ENCODE data around the gene CYTH2.
A peak's percentile ranks its signal among the peaks of the same experiment; 100 is the strongest.
"Not testable (repeated sequence)": the region's sequence is repeated elsewhere in the genome, so short reads cannot be mapped to it uniquely, and the experiment has no call there.

The CYTH2 gene

DNA sequence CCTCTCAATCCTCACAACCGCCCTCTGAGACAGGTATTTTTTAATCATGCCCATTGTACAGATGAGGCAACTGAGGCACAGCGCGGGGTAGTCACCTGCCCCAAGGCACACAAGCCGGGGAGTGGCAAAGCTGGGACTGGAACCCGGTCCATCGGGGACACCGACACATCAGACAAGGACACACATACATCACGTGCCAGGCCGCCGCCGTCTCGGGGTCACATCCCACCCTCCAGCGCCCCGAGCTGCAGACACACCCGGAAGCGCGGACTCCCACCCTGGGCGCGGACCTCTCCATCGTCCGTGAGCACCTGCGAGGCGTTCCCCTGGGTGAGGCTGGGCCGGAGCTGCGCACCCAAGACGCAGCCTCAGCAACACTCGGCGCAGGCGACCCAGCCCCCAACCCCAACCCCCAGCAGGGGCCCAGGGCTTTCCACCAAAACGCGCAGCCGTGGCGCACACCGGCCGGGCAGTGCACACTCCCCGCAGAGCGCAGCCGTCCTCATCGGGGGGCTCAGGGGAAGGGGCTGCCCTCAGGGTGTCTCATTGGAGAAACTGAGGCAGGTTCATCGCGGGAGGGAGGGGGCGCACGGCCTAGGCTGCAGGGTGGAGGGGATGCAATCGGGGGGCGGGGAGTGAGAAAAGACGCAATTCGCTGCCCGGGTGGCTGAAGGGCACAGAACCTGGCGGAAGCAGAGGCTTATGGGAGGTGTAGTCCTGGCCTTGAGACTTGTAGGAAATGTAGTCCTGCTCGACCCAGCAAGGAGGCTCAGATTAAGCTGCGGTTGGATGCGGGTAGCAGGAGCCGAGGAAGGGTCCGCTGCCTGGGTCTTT is 44.3 kb downstream of the CYTH2 start:
- peak; percentile 55 for DNase-seq

DNA sequence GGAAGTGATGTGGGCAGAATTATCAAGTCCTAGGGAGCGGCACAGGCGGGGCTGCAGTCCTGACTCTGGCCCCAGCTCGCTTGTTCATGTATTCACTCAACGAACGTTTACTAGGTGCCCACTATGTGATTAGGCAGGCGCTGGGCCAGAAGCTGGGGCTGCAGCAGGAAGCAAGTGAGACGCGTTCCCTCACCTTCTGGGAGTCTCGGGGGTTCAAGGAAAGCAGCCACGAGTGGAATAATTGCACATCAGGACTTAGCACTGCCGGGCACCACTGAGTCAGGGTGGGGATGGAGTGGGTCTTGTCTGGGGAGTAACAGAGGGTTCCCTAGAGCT is 44.9 kb downstream of the CYTH2 start:
- DNase-seq: no peak

DNA sequence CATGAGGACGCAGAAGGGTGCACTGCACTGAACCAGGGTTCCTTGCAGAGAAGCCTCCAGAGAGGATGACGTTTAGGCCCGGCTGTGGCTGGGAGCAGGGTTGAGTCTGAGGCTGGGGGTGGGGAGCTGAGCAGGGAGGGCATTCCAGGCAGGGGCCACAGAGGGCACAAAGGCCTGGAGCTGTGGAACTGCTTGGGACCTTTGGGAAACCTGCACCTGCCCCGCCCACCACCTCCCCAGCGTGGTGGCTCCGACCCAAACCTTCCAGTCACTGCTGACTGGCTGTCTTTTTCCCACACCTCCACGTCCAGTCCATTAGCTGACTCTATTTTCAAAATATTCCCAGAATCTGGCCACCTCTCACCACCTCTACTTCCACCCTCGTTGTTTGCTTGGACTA is 47.4 kb downstream of the CYTH2 start:
- DNase-seq: no peak

DNA sequence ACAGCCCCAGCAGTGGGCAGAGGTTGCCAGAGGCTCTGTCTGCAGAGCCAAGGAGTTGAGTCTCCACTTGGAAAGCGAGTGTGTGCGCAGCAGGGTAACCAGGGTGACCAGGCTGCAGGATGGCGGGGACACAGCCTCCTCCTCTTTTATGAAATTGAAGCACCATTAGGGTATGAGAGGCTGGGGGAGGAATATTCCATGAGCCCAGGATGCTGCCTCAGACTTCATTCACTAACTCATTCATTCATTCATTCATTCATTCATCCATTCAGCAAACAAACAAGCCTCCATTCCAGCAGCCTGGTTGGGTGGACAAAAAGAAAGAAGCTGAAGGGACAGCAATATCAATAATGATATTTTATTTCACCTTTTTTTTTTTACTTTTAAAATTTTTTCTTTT is 49.0 kb downstream of the CYTH2 start:
- DNase-seq: no peak

DNA sequence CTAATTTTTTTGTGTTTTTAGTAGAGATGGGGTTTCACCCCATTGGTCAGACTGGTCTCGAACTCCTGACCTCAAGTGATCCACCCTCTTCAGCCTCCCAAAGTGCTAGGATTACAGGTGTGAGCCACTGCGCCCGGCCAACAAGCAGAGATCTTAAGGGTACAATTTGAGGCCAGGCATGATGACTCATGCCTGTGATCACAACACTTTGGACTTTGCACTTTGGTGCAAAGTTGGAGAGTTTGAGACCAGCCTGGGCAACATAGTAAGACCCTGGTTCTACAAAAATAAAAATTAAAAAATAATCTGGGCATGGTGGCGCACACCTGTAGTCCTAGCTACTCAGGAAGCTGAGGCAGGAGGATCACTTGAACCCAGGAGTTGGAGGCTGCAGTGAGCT is 50.3 kb downstream of the CYTH2 start:
- not testable (repeated sequence) for DNase-seq

DNA sequence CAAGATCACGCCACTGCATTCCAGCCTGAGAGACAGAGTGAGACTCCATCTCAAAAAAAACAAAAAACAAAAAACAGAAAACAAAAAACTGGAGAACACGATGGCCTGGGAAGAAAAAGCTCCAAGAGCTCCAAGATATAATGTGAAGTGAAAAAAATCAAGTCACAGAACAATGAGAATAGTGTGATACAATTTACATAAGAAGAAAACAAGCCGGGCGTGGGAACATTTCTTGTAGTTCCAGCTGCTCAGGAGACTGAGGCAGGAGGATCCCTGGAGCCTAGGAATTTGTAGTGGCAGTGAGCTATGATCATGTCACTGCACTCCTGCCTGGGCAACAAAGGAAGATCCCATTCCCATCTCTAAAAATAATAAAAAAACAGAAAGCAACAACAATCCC is 51.0 kb downstream of the CYTH2 start:
- no peak for DNase-seq

DNA sequence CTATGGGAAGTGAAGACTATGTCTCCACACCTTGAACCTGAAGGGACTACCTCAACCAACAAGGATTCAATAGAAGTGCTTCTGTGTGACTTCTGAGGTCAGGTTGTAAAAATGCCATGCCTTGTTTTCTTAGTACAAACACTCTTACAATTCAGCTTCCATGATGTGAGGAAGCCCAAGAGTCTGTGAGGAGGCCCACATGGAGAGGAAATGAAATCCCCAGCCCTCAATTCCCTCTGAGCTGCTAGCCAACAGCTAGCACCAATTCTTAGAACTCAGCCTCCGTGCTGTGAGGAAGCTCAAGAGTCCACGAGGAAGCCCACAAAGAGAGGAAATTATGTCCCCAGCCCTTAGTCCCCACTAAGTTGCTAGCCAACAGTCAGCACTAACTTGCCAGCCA is 55.1 kb downstream of the CYTH2 start:
- DNase-seq: no peak

DNA sequence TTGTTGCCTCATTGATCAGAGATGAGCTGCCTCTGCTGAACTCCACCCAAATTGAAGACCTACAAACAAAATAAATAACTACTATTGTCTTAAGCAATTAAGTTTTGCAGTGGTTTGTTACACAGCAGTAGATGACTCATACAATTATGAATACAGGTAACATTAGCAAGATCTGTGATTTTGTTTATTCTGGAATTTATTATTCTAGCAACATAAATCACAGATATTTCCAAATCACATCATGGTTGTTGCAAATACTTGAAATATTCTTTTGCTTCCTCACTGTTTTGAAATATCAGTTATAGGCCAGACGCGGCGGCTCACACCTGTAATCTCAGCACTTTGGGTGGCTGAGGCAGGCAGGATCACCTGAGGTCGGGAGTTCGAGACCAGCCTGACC is 55.6 kb downstream of the CYTH2 start:
- no peak for DNase-seq

DNA sequence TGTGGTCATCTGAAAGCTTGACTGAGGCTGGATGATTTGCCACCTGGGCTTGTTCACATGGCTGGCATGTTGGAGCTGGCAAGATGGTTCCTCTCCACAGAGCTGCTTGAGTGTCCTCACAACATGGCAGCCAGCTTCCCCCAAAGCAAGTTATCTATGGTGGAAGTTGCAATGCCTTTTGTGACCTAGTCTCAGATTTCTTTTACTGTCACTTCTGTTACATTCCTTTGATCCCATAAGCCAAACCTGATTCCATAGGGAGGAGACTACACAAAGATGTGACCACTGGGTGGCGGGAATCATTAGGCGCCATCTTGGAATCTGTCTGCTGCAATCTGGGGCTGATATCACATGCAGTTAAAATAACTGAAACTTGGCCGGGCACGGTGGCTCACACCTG is 60.0 kb downstream of the CYTH2 start:
- no peak for DNase-seq

DNA sequence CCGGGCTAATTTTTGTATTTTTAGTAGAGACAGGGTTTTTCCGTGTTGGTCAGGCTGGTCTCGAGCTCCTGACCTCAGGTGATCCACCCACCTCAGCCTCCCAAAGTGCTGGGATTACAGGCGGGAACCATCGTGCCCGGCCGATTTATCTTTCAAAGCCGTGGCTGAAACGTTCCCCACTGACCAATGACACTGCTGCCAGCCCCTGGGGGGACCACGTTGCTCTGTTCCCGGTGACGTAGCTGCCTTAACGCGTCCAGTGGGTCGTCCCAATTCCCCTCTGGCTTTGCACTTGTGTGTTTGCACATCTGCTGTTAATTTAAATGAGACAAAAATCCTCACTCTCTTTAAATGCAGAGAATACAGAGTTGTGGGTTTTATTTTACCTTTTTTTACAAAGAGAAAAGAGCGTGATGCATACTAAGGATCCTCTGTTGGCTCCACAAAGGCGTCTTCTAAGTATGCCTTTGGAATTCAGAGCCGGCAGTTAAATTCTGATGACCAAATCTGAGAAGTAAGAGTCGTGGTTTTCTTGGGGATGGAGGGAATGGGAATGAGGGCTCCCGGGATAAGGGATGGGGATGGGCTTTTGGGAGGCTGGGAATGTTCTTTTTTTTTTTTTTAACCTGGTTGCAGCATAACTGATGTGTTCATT is 61.0 kb downstream of the CYTH2 start:
- DNase-seq: peak; percentile 32

DNA sequence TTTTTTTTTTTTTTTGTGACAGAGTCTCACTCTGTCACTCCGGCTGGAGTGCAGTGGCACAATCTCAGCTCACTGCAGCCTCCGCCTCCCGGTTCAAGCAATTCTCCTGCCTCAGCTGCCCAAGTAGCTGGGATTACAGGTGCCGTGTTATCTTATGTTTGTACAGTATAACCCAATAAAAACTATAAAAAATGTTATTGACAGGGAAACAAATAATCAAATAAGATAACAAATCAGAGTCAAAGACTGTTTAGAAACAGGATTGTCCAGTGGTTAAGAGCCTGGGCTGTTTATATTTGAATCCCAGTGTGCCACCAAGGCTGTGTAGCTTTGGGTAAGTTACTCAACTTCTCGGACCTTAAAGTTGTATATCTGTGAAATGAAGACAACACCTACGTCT is 61.6 kb downstream of the CYTH2 start:
- no peak for DNase-seq

All from fibroblast of skin of right quadriceps (primary cell).